ENCODE results near the gene ARHGAP42. TPM values are rescaled to one million over a fixed set of nuclear protein-coding genes. Genes with fewer than 3 reads are reported as not detected.

Gene ARHGAP42
- total RNA-seq, 1 experiment from 2014 or later, result 39.1 TPM

GRCh38 chr11:100640071-100640470 lies 47.0 kb upstream of the ARHGAP42 start:
- Histone ChIP-seq H3K27ac (ENCODE audit: insufficient read length, low read depth, low read length) (no peak overlapping the region), H3K23ac (ENCODE audit: insufficient read length, low read depth, low read length) (no peak overlapping the region), H3K14ac (ENCODE audit: insufficient read depth, low read length) (no peak overlapping the region), H4K8ac (replicated peaks; ENCODE audit: insufficient read length, low read depth, low read length) (no peak overlapping the region), H2BK15ac (ENCODE audit: low read depth, low read length) (no peak overlapping the region), H3K18ac (ENCODE audit: insufficient read length, low read depth, low read length) (no peak overlapping the region), H3K27me3 (ENCODE audit: insufficient read depth, low read length) (no peaks in the 10 kb centered on the region), H2BK120ac (ENCODE audit: low read depth, low read length, poor library complexity, severe bottlenecking) (no peak overlapping the region), H3K56ac (ENCODE audit: insufficient read length, low read depth, low read length) (no peak overlapping the region), H3K23me2 (ENCODE audit: insufficient read length, low read depth, low read length, poor library complexity, severe bottlenecking) (no peaks in the 10 kb centered on the region), H4K5ac (ENCODE audit: insufficient read length, low read depth, low read length) (no peak overlapping the region), H3K79me2 (ENCODE audit: insufficient read depth, low read length) (no peaks in the 10 kb centered on the region; the same call in 1 of the 2 replicates), H3K9me3 (ENCODE audit: control insufficient read depth, low read depth, low read length) (no peaks in the 10 kb centered on the region), H4K91ac (ENCODE audit: insufficient read length, low read depth, low read length) (no peak overlapping the region), H3K4me2 (ENCODE audit: insufficient read depth, insufficient read length, low read length) (no peak overlapping the region), H3K4ac (ENCODE audit: low read depth, low read length) (no peak overlapping the region), H3T11ph (ENCODE audit: low read length) (no peak overlapping the region), H2AFZ (ENCODE audit: low read length) (no peak overlapping the region), H4K20me1 (ENCODE audit: control insufficient read depth, insufficient read depth, insufficient read length) (no peaks in the 10 kb centered on the region), H2BK12ac (ENCODE audit: insufficient read length, low read depth, low read length) (no peak overlapping the region), H2BK5ac (ENCODE audit: insufficient read length, low read length) (no peak overlapping the region), H3K9ac (ENCODE audit: extremely low read depth, insufficient read length, low read length) (no peak overlapping the region), H3K4me1 (ENCODE audit: insufficient read depth, low read length) (peaks cover 7% of the 10 kb centered on the region; the same call in 1 of the 2 replicates), H3K79me1 (ENCODE audit: insufficient read depth, low read depth, low read length, poor library complexity, severe bottlenecking) (no peaks in the 10 kb centered on the region), H2BK20ac (ENCODE audit: low read depth, low read length, poor library complexity, severe bottlenecking) (no peak overlapping the region), H2AK5ac (ENCODE audit: insufficient read length, low read length) (no peak overlapping the region)
- no peak for TF ChIP-seq CTCF (conservative IDR thresholded peaks at IDR 0.05)
- H3K4me3 Mint-ChIP-seq, result no peak overlapping the region
- peaks cover 15 to 20% of the 10 kb centered on the region in 2 experiments for H3K4me1 Mint-ChIP-seq
- no peaks in the 10 kb centered on the region for H3K9me3 Mint-ChIP-seq
- H3K36me3 Mint-ChIP-seq (ENCODE audit: insufficient read depth in 1 of 3, low read depth in 3 of 3), result no peaks in the 10 kb centered on the region
- no peaks in the 10 kb centered on the region for H3K27me3 Mint-ChIP-seq (ENCODE audit: low read depth)
- DNase-seq, result no peak
- no CpG with 5 or more reads among the region's 2 CpGs for WGBS (ENCODE audit: extremely low coverage, insufficient read length, low lambda C conversion rate)
- no peak overlapping the region; a peak in 1 of 7 replicates for H3K27ac Mint-ChIP-seq

Data from H9 (cell line).